Measurements from ENCODE around the gene EEF1B2. TPM values are rescaled to one million over a fixed set of nuclear protein-coding genes. Genes with fewer than 3 reads are reported as not detected.

Gene EEF1B2
- total and polyA plus RNA-seq, 2 donors from 2014 or later = 444 to 529 TPM

DNA sequence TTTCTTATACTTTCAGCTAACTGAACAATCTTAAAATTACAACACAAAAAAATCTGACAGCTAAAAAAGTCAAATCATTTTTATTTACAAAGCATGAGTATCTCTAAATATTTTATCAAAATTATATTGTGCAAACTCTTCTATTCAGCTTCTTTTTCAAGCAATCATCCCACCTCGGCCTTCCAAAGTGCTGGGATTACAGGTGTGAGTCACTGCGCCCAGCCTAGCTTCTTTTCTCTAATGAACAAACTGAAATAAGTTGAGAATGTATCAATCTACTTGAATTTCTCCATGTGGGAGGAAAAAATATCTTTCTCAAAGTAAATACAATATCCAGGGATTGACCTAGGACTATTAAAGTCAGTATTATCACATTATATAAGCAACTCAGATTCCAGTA is 15.3 kb upstream of the EEF1B2 start:
- FAIRE-seq = no peak
- TF ChIP-seq, protein P1, sequence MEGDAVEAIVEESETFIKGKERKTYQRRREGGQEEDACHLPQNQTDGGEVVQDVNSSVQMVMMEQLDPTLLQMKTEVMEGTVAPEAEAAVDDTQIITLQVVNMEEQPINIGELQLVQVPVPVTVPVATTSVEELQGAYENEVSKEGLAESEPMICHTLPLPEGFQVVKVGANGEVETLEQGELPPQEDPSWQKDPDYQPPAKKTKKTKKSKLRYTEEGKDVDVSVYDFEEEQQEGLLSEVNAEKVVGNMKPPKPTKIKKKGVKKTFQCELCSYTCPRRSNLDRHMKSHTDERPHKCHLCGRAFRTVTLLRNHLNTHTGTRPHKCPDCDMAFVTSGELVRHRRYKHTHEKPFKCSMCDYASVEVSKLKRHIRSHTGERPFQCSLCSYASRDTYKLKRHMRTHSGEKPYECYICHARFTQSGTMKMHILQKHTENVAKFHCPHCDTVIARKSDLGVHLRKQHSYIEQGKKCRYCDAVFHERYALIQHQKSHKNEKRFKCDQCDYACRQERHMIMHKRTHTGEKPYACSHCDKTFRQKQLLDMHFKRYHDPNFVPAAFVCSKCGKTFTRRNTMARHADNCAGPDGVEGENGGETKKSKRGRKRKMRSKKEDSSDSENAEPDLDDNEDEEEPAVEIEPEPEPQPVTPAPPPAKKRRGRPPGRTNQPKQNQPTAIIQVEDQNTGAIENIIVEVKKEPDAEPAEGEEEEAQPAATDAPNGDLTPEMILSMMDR (IDR thresholded peaks at IDR 0.05; ENCODE audit: borderline replicate concordance, extremely low read depth, insufficient read depth) = no peak
- H3K36me3 ChIP-seq (ENCODE audit: control insufficient read depth in 2 of 3, insufficient read depth in 3 of 3, low read length in 3 of 3) = peaks cover 9 to 64% (median 29%) of the 10 kb centered on the region in 3 donors

GRCh38 chr2:206145665-206146064 is 14.0 kb upstream of the EEF1B2 start:
- Histone ChIP-seq H3K4me3 (ENCODE audit: low read length in 3 of 3) (no peak overlapping the region), H3K27me3 (ENCODE audit: control insufficient read depth, insufficient read depth, low read length) (no peaks in the 10 kb centered on the region), H3K9ac (ENCODE audit: low read length in 3 of 3) (no peak overlapping the region), H3K27ac (ENCODE audit: low read depth in 2 of 2, low read length in 2 of 2) (no peak overlapping the region), H3K36me3 (ENCODE audit: control insufficient read depth in 2 of 3, insufficient read depth in 3 of 3, low read length in 3 of 3) (peaks cover 11 to 59% (median 28%) of the 10 kb centered on the region in 3 donors), H3K9me3 (ENCODE audit: control insufficient read depth in 2 of 3, insufficient read depth in 1 of 3, low read length in 3 of 3) (no peaks in the 10 kb centered on the region), H3K4me1 (ENCODE audit: control insufficient read depth in 2 of 3, insufficient read depth in 2 of 3, low read depth in 1 of 3, low read length in 3 of 3) (no peaks in the 10 kb centered on the region)
- TF ChIP-seq, protein P1 (IDR thresholded peaks at IDR 0.05; ENCODE audit: borderline replicate concordance, extremely low read depth, insufficient read depth) = no peak
- FAIRE-seq (no peak), DNase-seq (no peak)
- intact Hi-C loops (cut with DNase I) = no loop called here

More for the DNA sequence above, 15.3 kb upstream of the EEF1B2 start:
- Histone ChIP-seq H3K27ac (ENCODE audit: low read depth in 2 of 2, low read length in 2 of 2) (no peak overlapping the region), H3K9ac (ENCODE audit: low read length in 3 of 3) (no peak overlapping the region), H3K4me1 (ENCODE audit: control insufficient read depth in 2 of 3, insufficient read depth in 2 of 3, low read depth in 1 of 3, low read length in 3 of 3) (no peaks in the 10 kb centered on the region), H3K27me3 (ENCODE audit: control insufficient read depth, insufficient read depth, low read length) (no peaks in the 10 kb centered on the region), H3K9me3 (ENCODE audit: control insufficient read depth in 2 of 3, insufficient read depth in 1 of 3, low read length in 3 of 3) (no peaks in the 10 kb centered on the region), H3K4me3 (ENCODE audit: low read length in 3 of 3) (no peak overlapping the region)
- DNase-seq = no peak
- intact Hi-C loops (cut with DNase I) = no loop called here

GRCh38 chr2:206149330-206149729 is 10.4 kb upstream of the EEF1B2 start:
- H3K27ac ChIP-seq (ENCODE audit: low read depth in 2 of 2, low read length in 2 of 2) = no peak overlapping the region
- intact Hi-C loops (cut with DNase I) = no loop called here
- FAIRE-seq = peak; percentile 46
- TF ChIP-seq, protein P1 (IDR thresholded peaks at IDR 0.05; ENCODE audit: borderline replicate concordance, extremely low read depth, insufficient read depth) = no peak
- H3K36me3 ChIP-seq (ENCODE audit: control insufficient read depth in 2 of 3, insufficient read depth in 3 of 3, low read length in 3 of 3) = peaks cover 12 to 43% (median 16%) of the 10 kb centered on the region in 3 donors
- no peak overlapping the region for H3K4me3 ChIP-seq (ENCODE audit: low read length in 3 of 3)
- H3K27me3 ChIP-seq (ENCODE audit: control insufficient read depth, insufficient read depth, low read length) = no peaks in the 10 kb centered on the region
- H3K9me3 ChIP-seq (ENCODE audit: control insufficient read depth in 2 of 3, insufficient read depth in 1 of 3, low read length in 3 of 3) = no peaks in the 10 kb centered on the region
- no peak for DNase-seq
- no peak overlapping the region for H3K9ac ChIP-seq (ENCODE audit: low read length in 3 of 3)
- H3K4me1 ChIP-seq (ENCODE audit: control insufficient read depth in 2 of 3, insufficient read depth in 2 of 3, low read depth in 1 of 3, low read length in 3 of 3) = no peaks in the 10 kb centered on the region

DNA sequence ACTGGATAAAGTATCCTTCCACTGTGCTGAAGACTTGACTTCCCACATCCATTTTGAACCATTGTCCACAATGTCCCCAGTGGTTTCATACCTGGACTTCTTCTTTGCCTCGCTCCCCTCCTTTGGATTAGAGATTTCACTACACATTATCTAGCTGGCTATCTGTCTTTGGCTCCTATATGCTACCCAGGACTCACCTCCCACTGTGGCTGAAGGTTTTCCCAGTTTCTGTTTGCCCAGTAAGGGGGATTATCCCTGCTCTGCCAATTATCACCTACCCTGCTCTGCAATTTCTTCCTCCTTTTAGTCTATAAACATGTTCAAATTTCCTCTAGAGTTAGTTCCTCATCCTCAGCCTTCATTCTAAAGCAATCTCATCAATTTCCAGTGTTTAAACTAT is 9.5 kb upstream of the EEF1B2 start:
- Histone ChIP-seq H3K36me3 (ENCODE audit: control insufficient read depth in 2 of 3, insufficient read depth in 3 of 3, low read length in 3 of 3) (peaks cover 12 to 37% (median 14%) of the 10 kb centered on the region in 3 donors), H3K9ac (ENCODE audit: low read length in 3 of 3) (no peak overlapping the region), H3K9me3 (ENCODE audit: control insufficient read depth in 2 of 3, insufficient read depth in 1 of 3, low read length in 3 of 3) (no peaks in the 10 kb centered on the region), H3K4me3 (ENCODE audit: low read length in 3 of 3) (no peak overlapping the region), H3K27ac (ENCODE audit: low read depth in 2 of 2, low read length in 2 of 2) (no peak overlapping the region), H3K27me3 (ENCODE audit: control insufficient read depth, insufficient read depth, low read length) (no peaks in the 10 kb centered on the region), H3K4me1 (ENCODE audit: control insufficient read depth in 2 of 3, insufficient read depth in 2 of 3, low read depth in 1 of 3, low read length in 3 of 3) (no peaks in the 10 kb centered on the region)
- intact Hi-C loops (cut with DNase I) = no loop called here
- no peak for FAIRE-seq
- TF ChIP-seq, protein P1 (IDR thresholded peaks at IDR 0.05; ENCODE audit: borderline replicate concordance, extremely low read depth, insufficient read depth) = no peak
- no peak for DNase-seq
